ENCODE results near the gene IGSF23.
"Not testable (repeated sequence)": the region's sequence is repeated elsewhere in the genome, so short reads cannot be mapped to it uniquely, and the experiment has no call there.

IGSF23 gene

DNA sequence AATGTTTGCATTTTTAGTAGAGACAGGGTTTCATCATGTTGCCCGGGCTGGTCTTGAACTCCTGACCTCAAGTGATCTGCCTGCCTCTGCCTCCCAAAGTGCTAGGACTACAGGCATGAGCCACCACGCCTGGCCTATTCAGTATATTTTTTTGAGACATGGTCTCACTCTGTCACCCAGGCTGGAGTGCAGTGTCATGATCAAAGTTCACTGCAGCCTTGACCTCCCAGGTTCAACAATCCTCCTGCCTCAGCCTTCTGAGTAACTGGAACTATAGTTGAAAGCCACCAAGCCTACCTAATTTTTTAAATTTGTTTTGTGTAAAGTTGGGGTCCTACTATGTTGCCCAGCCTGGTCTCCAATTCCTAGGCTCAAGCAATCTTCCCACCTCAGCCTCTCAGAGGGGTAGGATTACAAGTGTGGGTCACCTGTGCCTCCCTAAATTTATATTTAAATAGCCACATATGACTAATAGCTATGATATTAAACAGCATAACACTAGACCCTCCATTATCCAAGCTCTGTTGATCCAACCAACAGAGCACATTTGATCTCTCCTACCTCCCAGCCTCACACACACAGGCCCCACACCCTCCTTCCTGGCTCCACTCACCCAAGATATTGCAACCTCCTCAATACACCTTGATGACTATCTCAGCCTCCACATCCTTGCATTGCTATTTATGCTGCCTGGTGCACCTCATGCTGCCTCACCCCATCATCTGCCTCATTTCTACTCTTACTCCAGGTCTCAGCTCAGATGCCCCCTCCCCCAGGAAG is 55.8 kb downstream of the IGSF23 start:
- DNase-seq = no peak

GRCh38 chr19:44670027-44670426 is 56.7 kb downstream of the IGSF23 start:
- DNase-seq = not testable (repeated sequence)

DNA sequence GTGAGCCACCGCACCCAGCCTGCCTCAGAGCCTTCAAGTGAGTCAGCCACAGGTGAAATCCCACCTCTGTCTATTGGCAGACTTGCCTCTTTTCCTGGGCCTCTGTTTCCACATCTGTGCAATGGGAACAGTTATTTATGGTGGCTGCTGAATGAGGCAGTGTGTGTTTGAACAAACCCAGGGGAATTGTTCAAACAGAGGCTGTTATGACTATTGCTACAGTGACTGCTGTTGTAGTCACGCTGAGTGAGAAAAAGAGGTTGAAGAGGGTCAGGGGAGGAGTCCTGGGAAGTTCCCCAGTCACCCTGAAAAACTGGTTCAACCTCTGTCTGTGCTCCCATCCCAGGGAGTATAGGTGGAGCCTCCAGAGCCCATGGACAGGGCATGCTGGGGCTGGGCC is 58.0 kb downstream of the IGSF23 start, which contains the start of gene CEACAM19:
Gene CEACAM19, plus strand, starts transcription at position 83 of the 400 bp plus-strand sequence. CDS start 450 bp downstream, outside the sequence.
- DNase-seq = no peak

DNA sequence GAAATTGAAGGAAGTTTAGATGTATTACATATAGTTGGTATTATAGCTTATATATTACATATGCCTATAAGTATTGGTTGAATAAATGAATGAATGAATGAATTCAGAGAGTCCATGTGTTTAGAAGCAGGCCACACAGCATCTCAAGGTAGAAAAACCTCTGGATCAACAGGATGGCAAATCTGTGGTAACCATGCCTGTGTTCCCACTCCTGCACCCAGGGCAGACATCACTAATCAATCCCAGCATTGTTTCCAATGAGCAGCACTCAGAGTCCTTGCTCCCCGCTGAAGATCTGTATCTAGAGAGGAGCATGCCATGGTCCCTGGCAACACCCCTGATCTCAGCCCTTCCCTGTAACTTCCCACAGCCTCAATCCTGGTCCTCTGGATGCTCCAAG is 58.9 kb downstream of the IGSF23 start:
- DNase-seq = no peak

DNA sequence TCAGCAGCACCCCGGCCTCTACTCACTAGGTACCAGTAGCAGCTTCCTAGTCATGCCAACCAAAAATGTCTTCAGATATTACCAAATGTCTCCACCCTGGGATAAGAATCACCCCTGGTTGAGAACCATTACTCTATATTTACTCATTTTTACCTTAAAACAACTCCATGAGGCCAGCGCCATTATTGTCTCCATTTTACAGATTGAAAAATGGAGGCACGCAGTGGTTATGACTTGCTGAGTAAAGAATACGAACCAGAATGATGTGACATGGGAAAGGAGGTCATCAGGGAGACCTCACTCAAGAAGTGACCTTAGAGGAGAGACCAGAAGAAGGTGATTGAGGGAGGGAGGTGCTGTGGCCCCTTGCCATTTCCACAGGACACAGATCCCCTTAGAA is 60.1 kb downstream of the IGSF23 start:
- DNase-seq = no peak

DNA sequence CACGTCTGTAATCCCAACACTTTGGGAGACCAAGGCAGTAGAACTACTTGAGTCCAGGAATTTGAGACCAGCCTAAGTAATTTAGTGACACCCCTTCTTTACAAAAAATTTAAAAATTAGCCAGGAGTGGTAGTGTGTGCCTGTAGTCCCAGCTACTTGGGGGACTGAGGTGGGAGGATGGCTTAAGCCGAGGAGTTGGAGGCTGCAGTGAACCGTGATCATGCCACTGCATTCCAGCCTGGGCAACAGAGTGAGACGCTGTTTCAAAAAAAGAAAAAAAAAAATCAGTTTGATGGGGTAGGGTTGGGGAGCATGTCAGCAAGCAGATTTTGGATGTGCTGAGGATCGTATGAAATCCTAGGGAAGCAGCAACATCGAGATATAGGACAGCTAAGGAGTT is 62.2 kb downstream of the IGSF23 start:
- DNase-seq = no peak

- DNase-seq = no peak
Observed at GRCh38 chr19:44677019-44677811, 63.9 kb downstream of the IGSF23 start.

DNA sequence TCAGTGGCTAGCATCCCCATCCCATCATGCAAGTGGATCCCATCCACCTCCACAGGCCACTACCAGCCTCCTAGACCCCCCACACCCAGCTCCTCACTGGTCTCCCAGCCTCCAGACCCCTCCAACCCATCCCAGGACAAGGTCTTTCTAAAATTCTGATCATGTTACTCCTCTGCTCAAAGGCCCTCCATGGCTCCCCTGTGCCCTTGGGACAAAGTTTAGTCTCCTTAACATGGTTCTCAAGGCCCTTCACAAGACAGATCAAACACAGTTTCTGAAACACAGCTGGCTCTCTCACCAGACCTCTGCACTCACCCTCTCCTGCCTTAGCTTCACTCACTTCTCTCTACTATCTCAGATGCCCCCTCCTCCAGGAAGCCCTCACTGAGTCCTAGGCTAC is 67.2 kb downstream of the IGSF23 start:
- no peak for DNase-seq

- DNase-seq = no peak
Observed at GRCh38 chr19:44681992-44682790, 68.8 kb downstream of the IGSF23 start.

- no peak for DNase-seq
Observed at GRCh38 chr19:44682807-44683206, 69.4 kb downstream of the IGSF23 start.

- no peak for DNase-seq
Observed at GRCh38 chr19:44683434-44684210, 70.3 kb downstream of the IGSF23 start.

- not testable (repeated sequence) for DNase-seq
Observed at GRCh38 chr19:44684396-44684795, 71.0 kb downstream of the IGSF23 start.

DNA sequence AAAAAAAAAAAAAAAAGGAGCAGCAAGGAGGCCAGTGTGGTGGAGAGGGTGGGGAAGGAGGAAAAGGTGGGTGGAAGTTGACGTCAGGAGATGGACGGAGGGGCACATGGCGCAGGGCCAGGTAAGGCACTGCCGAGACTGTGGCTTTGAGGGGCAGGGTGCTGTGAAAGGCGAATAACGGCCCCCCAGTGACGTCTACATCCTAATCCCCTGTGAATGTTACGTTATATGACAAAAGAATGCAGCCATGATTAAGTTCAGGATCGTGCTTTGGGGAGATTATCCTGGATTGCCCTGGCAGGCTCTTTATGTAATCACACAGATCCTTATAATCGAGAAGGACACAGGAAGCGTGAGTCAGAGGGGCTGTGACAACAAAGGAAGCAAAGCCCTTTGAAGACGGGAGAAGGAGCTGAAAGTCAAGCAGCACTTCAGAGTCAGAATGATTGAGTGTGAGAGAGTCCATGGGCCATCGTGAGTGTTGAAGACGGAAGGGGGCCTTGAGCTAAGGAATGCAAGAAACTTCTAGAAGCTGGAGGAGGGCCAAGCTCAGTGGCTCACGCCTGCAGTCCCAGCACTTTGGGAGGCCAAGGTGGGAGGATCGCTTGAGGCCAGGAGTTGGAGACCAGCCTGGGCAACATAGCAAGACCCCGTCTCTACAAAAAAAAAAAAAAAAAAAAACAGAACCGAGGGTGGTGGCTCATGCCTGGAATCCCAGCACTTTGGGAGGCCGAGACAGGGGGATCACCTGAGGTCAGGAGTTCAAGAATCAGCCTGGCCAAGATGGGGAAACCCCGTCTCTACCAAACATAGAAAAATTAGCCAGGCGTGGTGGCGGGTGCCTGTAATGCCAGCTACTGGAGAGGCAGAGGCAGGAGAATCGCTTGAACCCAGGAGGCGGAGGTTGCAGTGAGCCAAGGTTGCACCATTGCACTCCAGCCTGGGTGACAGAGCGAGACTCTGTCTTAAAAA is 71.8 kb downstream of the IGSF23 start:
- no peak for DNase-seq

DNA sequence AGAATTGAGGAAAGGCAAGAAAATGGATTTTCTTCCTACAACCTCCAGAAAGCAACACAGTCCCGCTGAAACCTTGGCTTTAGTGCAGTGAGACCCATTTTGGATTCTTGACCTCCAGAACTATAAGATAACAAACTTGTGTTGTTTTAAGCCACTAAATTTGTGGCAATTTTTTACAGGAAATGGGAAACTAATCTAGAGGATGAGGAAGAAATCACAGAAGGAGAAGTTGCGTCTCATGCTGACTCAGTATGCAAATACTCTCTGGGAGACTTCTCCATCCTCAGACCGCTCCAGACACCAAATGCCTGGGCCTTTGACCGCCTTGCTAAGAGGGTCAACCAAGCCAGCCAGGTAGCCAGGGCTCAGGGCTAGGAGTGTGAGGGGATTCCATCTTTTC is 72.5 kb downstream of the IGSF23 start:
- DNase-seq = no peak
